Endodermal cell (in vitro differentiated cells): ENCODE results near the gene GRIK5. TPM values are rescaled to one million over a fixed set of nuclear protein-coding genes. Genes with fewer than 3 reads are reported as not detected.

ENCODE experiments used
- DNase-seq: peaks from one replicate; pipeline ENCODE4 v3.0.0-alpha.2; 2017
- H3K27ac ChIP-seq: 2 replicates; pipeline ENCODE4 v1.5.1; 2013; ENCODE audit warnings: mild to moderate bottlenecking, low read depth, low read length, moderate library complexity
- H3K27me3 ChIP-seq: 2 replicates; pipeline ENCODE4 v1.6.1; 2013; ENCODE audit warnings: mild to moderate bottlenecking, low read length, moderate library complexity; ENCODE audit not compliant: insufficient read depth, control insufficient read depth, poor library complexity, severe bottlenecking
- H3K36me3 ChIP-seq: 2 replicates; pipeline ENCODE4 v1.7.0; 2013; ENCODE audit warnings: mild to moderate bottlenecking, low read length, moderate library complexity; ENCODE audit not compliant: control insufficient read depth, insufficient read depth
- H3K4me1 ChIP-seq: one replicate; pipeline ENCODE4 v1.7.0; 2013; ENCODE audit warnings: low read length; ENCODE audit not compliant: control insufficient read depth, insufficient read depth
- H3K4me3 ChIP-seq: 2 replicates; pipeline ENCODE4 v1.5.1; 2013; ENCODE audit warnings: mild to moderate bottlenecking, low read length, moderate library complexity
- H3K9ac ChIP-seq: 2 replicates; pipeline ENCODE4 v1.6.1; 2013; ENCODE audit warnings: mild to moderate bottlenecking, low read length, moderate library complexity; ENCODE audit not compliant: poor library complexity, severe bottlenecking; ENCODE audit errors: extremely low read depth
- H3K9me3 ChIP-seq: 2 replicates; pipeline ENCODE4 v1.6.1; 2013; ENCODE audit warnings: mild to moderate bottlenecking, low read length, moderate library complexity; ENCODE audit not compliant: control insufficient read depth
- H3K27ac Mint-ChIP-seq: 2 replicates; pipeline ENCODE4 v1.8.0; 2020; ENCODE audit warnings: mixed read lengths
- H3K27me3 Mint-ChIP-seq: 2 replicates; pipeline ENCODE4 v1.8.0; 2021; ENCODE audit warnings: mild to moderate bottlenecking, mixed read lengths; ENCODE audit not compliant: insufficient read depth
- H3K36me3 Mint-ChIP-seq: 2 replicates; pipeline ENCODE4 v1.8.0; 2020; ENCODE audit warnings: low read depth, mixed read lengths
- H3K4me1 Mint-ChIP-seq: 2 replicates; pipeline ENCODE4 v1.8.0; 2020; ENCODE audit warnings: mixed read lengths
- H3K4me3 Mint-ChIP-seq: 2 replicates; pipeline ENCODE4 v1.8.0; 2020; ENCODE audit warnings: mild to moderate bottlenecking, moderate library complexity, mixed read lengths
- H3K9me3 Mint-ChIP-seq: 2 replicates; pipeline ENCODE4 v1.8.0; 2020; ENCODE audit warnings: mild to moderate bottlenecking, mixed read lengths
- WGBS, 2 experiments: methylation state at CpG; one replicate each; pipeline versions ENCODE4 v1.1.5 to v1.1.7; 2013; ENCODE audit warnings: missing lambda C conversion rate in 2 of 2, mixed read lengths in 1 of 2; ENCODE audit not compliant: insufficient coverage in 1 of 2, insufficient read length in 1 of 2; 5-methylcytosine and 5-hydroxymethylcytosine counted together
- total RNA-seq, 2 donors: library from RNA; stranded (reverse); fragmentation: NEBNext Ultra II Directional in 1 of 2; extraction: Animal tissue kit (Norgen Biotek cat#: 25700) in 1 of 2; gene quantifications; 2 replicates in 1 of 2; 3 replicates in 1 of 2; pipeline ENCODE4 v1.2.1, GENCODE V29; 2021
- TF ChIP-seq, protein P1 (sequence below): fragments of 200-600 bp; sonication (generic); conservative IDR thresholded peaks from 2 replicates; pipeline ENCODE4 v1.5.0; 2021; ENCODE audit warnings: antibody characterized with exemption, mild to moderate bottlenecking

The GRIK5 gene
- total RNA-seq, 2 donors from 2014 or later: 21.6 to 38.7 TPM

DNA sequence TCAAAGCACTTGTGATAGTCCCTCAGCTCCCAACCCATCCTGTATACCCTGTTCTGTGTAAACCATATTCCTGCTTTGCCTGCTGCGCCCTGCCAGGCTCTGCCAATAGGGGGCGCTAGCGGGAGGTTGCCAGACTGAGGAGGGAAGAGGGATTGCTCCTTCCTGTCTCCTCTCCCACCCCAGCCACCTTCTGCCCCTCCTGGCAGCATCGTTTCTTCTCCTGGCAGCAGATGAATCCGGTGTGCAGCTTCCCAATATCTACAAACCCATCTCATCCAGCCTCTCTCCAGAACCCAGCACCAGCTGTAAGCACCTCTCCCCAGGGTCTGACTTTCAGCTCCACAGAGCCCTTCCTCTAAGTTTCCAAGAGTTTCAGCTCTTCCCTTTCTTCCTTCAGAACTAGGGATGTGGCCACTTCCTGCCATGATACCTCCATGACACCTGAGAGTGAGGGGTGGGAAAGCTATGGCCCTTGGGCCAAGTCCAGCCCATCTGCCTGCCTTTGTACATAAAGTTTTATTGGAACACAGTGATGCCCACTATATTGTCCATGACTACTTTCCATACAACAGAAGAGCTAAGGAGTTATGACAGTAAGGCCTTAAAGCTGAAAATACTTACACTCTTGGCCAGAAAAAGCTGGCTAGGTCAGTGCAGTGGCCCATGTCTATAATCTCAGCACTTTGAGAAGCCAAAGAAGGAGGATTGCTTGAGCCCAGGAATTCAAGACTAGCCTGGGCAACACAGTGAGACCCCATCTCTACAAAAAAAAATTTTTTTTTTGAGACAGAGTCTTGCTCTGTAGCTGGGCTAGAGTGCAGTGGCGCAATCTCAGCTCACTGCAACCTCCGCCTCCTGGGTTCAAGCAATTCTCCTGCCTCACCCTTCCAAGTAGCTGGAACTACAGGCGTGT lies 41.4 kb downstream of the GRIK5 start:
- Mint-ChIP-seq H3K9me3 (no peaks in the 10 kb centered on the region), H3K27ac (peak overlapping the region; percentile 62), H3K36me3 (peaks cover 2% of the 10 kb centered on the region), H3K4me3 (peak overlapping the region; percentile 53), H3K4me1 (peaks cover 8% of the 10 kb centered on the region), H3K27me3 (peaks cover 4% of the 10 kb centered on the region)
- H3K27me3 ChIP-seq: peaks cover 6% of the 10 kb centered on the region
- no peak overlapping the region for H3K4me3 ChIP-seq
- no peaks in the 10 kb centered on the region for H3K36me3 ChIP-seq
- H3K4me1 ChIP-seq: no peaks in the 10 kb centered on the region
- H3K9me3 ChIP-seq: no peaks in the 10 kb centered on the region
- H3K27ac ChIP-seq: no peak overlapping the region
- no peak overlapping the region for H3K9ac ChIP-seq
- peak; percentile 98 for DNase-seq
- TF ChIP-seq, protein P1, sequence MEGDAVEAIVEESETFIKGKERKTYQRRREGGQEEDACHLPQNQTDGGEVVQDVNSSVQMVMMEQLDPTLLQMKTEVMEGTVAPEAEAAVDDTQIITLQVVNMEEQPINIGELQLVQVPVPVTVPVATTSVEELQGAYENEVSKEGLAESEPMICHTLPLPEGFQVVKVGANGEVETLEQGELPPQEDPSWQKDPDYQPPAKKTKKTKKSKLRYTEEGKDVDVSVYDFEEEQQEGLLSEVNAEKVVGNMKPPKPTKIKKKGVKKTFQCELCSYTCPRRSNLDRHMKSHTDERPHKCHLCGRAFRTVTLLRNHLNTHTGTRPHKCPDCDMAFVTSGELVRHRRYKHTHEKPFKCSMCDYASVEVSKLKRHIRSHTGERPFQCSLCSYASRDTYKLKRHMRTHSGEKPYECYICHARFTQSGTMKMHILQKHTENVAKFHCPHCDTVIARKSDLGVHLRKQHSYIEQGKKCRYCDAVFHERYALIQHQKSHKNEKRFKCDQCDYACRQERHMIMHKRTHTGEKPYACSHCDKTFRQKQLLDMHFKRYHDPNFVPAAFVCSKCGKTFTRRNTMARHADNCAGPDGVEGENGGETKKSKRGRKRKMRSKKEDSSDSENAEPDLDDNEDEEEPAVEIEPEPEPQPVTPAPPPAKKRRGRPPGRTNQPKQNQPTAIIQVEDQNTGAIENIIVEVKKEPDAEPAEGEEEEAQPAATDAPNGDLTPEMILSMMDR: peak; percentile 95
- 54 to 82% methylated on average over 4 to 8 of the region's 8 CpGs for WGBS, 2 experiments

DNA sequence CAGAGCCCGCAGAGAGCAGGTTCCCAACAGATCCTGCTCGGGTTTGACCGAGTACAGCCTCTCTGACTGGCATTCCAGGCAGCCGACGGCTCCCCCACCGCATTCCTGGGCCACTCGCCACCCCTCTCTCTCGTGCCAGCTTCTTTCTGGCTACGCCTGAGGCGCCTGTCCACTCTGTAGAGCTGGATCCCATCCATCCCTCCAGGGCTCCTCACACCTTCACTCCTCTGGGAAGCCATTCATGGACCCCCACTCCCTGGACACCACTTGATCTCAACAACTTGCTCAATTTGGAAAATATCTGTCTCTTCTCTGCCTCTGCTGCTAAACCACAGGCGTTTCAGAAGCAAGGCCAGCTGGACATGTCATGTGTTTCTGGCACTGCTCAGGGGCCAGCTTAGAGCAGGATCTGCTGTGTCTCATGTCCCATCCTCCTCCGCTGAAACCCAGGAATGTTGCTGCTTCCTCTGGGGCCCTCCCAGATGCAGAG lies 45.3 kb downstream of the GRIK5 start:
- H3K27ac Mint-ChIP-seq: no peak overlapping the region
- H3K9ac ChIP-seq: no peak overlapping the region
- TF ChIP-seq, protein P1: no peak
- no peaks in the 10 kb centered on the region for H3K9me3 ChIP-seq
- no peaks in the 10 kb centered on the region for H3K36me3 ChIP-seq
- H3K4me3 Mint-ChIP-seq: no peak overlapping the region
- H3K4me1 ChIP-seq: no peaks in the 10 kb centered on the region
- 88 to 100% methylated on average over 2 to 12 of the region's 12 CpGs for WGBS, 2 experiments
- no peak for DNase-seq
- no peaks in the 10 kb centered on the region for H3K27me3 Mint-ChIP-seq
- H3K9me3 Mint-ChIP-seq: no peaks in the 10 kb centered on the region
- peaks cover 9% of the 10 kb centered on the region for H3K36me3 Mint-ChIP-seq
- H3K4me3 ChIP-seq: no peak overlapping the region
- peaks cover 3% of the 10 kb centered on the region for H3K4me1 Mint-ChIP-seq
- no peak overlapping the region for H3K27ac ChIP-seq
- no peaks in the 10 kb centered on the region for H3K27me3 ChIP-seq

DNA sequence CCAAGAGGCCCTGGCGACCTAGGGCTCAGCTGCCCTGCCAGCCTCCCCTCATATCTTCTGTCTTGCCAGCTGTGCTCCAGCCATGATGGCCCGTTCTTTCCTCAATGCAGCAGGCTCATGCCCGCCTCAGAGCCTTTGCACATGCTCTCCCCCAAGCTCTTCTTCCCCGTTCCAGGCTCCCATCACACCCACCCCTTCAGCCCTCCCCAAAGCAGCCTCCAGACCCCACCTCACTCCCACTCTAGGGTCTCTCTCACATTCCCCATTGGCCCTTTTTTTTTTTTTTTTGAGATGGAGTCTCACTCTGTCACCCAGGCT lies 46.1 kb downstream of the GRIK5 start:
- Histone ChIP-seq H3K4me3 (no peak overlapping the region), H3K9me3 (no peaks in the 10 kb centered on the region), H3K27ac (no peak overlapping the region), H3K36me3 (no peaks in the 10 kb centered on the region), H3K9ac (no peak overlapping the region), H3K4me1 (no peaks in the 10 kb centered on the region), H3K27me3 (no peaks in the 10 kb centered on the region)
- no peaks in the 10 kb centered on the region for H3K9me3 Mint-ChIP-seq
- H3K27me3 Mint-ChIP-seq: no peaks in the 10 kb centered on the region
- H3K4me3 Mint-ChIP-seq: no peak overlapping the region
- TF ChIP-seq, protein P1: peak; percentile 27
- 60 to 84% methylated on average over 1 to 4 of the region's 4 CpGs for WGBS, 2 experiments
- H3K36me3 Mint-ChIP-seq: peaks cover 15% of the 10 kb centered on the region
- peak overlapping the region; percentile 68 for H3K27ac Mint-ChIP-seq
- H3K4me1 Mint-ChIP-seq: peaks cover 3% of the 10 kb centered on the region
- DNase-seq: no peak
